Type B pancreatic cell (in vitro differentiated cells): ENCODE results near the gene LRRC71. TPM values are rescaled to one million over a fixed set of nuclear protein-coding genes. Genes with fewer than 3 reads are reported as not detected.

ENCODE experiments used
- DNase-seq: peaks from one replicate; pipeline ENCODE4 v3.0.0; 2021; ENCODE audit warnings: mixed read lengths; ENCODE audit not compliant: unreplicated experiment; ENCODE audit errors: extremely low spot score
- H3K27ac Mint-ChIP-seq: 2 replicates; pipeline ENCODE4 v1.8.0; 2021; ENCODE audit warnings: mild to moderate bottlenecking, mixed read lengths
- H3K27me3 Mint-ChIP-seq: 2 replicates; pipeline ENCODE4 v1.8.0; 2021; ENCODE audit warnings: mixed read lengths
- H3K36me3 Mint-ChIP-seq: 2 replicates; pipeline ENCODE4 v1.8.0; 2021; ENCODE audit warnings: mixed read lengths
- H3K4me1 Mint-ChIP-seq: one replicate; pipeline ENCODE4 v1.8.0; 2021; ENCODE audit warnings: mixed read lengths; ENCODE audit not compliant: unreplicated experiment
- H3K4me3 Mint-ChIP-seq: 2 replicates; pipeline ENCODE4 v1.8.0; 2021; ENCODE audit warnings: mild to moderate bottlenecking, mixed read lengths
- H3K9me3 Mint-ChIP-seq: 2 replicates; pipeline ENCODE4 v1.8.0; 2021; ENCODE audit warnings: mixed read lengths
- CTCF ChIP-seq: fragments of 200-600 bp; sonication (generic); conservative IDR thresholded peaks from 2 replicates; pipeline ENCODE4 v1.5.0; 2021; ENCODE audit warnings: antibody characterized with exemption, mild to moderate bottlenecking
- total RNA-seq: library from RNA; stranded (reverse); gene quantifications from 2 replicates; pipeline ENCODE4 v1.2.1, GENCODE V29; 2021; ENCODE audit warnings: low replicate concordance

The LRRC71 gene
- total RNA-seq, 1 donor from 2014 or later, result 0.58 TPM

GRCh38 chr1:156900896-156901589 is 19.4 kb upstream of the LRRC71 start:
- Mint-ChIP-seq H3K9me3 (no peaks in the 10 kb centered on the region), H3K36me3 (no peaks in the 10 kb centered on the region), H3K27ac (peak overlapping the region; percentile 29), H3K27me3 (peaks cover 45% of the 10 kb centered on the region), H3K4me3 (no peak overlapping the region), H3K4me1 (peaks cover 44% of the 10 kb centered on the region)
- TF ChIP-seq CTCF, result no peak
- DNase-seq, result no peak

GRCh38 chr1:156901590-156901900 is 18.9 kb upstream of the LRRC71 start:
- H3K27ac Mint-ChIP-seq, result peak overlapping the region; percentile 29
- H3K36me3 Mint-ChIP-seq, result no peaks in the 10 kb centered on the region
- TF ChIP-seq CTCF, result no peak
- no peak for DNase-seq
- H3K4me1 Mint-ChIP-seq, result peaks cover 44% of the 10 kb centered on the region
- H3K9me3 Mint-ChIP-seq, result no peaks in the 10 kb centered on the region
- no peak overlapping the region for H3K4me3 Mint-ChIP-seq
- H3K27me3 Mint-ChIP-seq, result peaks cover 44% of the 10 kb centered on the region

- TF ChIP-seq CTCF, result no peak
- Mint-ChIP-seq H3K36me3 (no peaks in the 10 kb centered on the region), H3K9me3 (no peaks in the 10 kb centered on the region), H3K4me1 (peaks cover 43% of the 10 kb centered on the region), H3K27ac (peak overlapping the region; percentile 66), H3K27me3 (peaks cover 44% of the 10 kb centered on the region), H3K4me3 (peak overlapping the region; percentile 71)
- no peak for DNase-seq
Observed at GRCh38 chr1:156901966-156902915, 18.2 kb upstream of the LRRC71 start.

- H3K4me1 Mint-ChIP-seq, result peaks cover 36% of the 10 kb centered on the region
- no peak overlapping the region for H3K27ac Mint-ChIP-seq
- H3K27me3 Mint-ChIP-seq, result peaks cover 37% of the 10 kb centered on the region
- H3K9me3 Mint-ChIP-seq, result no peaks in the 10 kb centered on the region
- DNase-seq, result no peak
- no peak overlapping the region for H3K4me3 Mint-ChIP-seq
- no peak for TF ChIP-seq CTCF
- H3K36me3 Mint-ChIP-seq, result no peaks in the 10 kb centered on the region
Observed at GRCh38 chr1:156903328-156904091, 16.9 kb upstream of the LRRC71 start.

GRCh38 chr1:156904187-156904959 is 16.1 kb upstream of the LRRC71 start:
- DNase-seq, result no peak
- TF ChIP-seq CTCF, result no peak
- Mint-ChIP-seq H3K9me3 (no peaks in the 10 kb centered on the region), H3K4me3 (no peak overlapping the region), H3K4me1 (peaks cover 31% of the 10 kb centered on the region), H3K36me3 (no peaks in the 10 kb centered on the region), H3K27ac (no peak overlapping the region), H3K27me3 (peaks cover 32% of the 10 kb centered on the region)
